HepG2 (cell line): ENCODE results near the gene SLC25A47. TPM values are rescaled to one million over a fixed set of nuclear protein-coding genes. Genes with fewer than 3 reads are reported as not detected.
A peak's percentile ranks its signal among the peaks of the same experiment; 100 is the strongest.

ENCODE experiments used
- BCL3 ChIP-seq: sonication (generic); formaldehyde crosslinking; IDR thresholded peaks from 2 replicates; pipeline ENCODE4 v1.5.1; 2020; ENCODE audit warnings: mild to moderate bottlenecking, missing genetic modification reagents, moderate library complexity
- DR1 ChIP-seq: sonication (generic); formaldehyde crosslinking; IDR thresholded peaks from 2 replicates; pipeline ENCODE4 v1.8.0; 2021; ENCODE audit warnings: mild to moderate bottlenecking, missing genetic modification reagents, inconsistent platforms
- HDAC2 ChIP-seq: sonication (generic); formaldehyde crosslinking; IDR thresholded peaks from 2 replicates; pipeline ENCODE4 v1.4.0; 2020; ENCODE audit warnings: missing genetic modification reagents
- HOXA5 ChIP-seq: sonication (generic); formaldehyde crosslinking; IDR thresholded peaks from 2 replicates; pipeline ENCODE4 v1.4.0; 2020; ENCODE audit warnings: missing genetic modification reagents
- HOXA9 ChIP-seq: sonication (generic); formaldehyde crosslinking; IDR thresholded peaks from 2 replicates; pipeline ENCODE4 v1.8.1; 2022; ENCODE audit warnings: missing genetic modification reagents, mild to moderate bottlenecking, moderate library complexity, borderline replicate concordance
- KLF15 ChIP-seq: sonication (generic); formaldehyde crosslinking; IDR thresholded peaks from 2 replicates; pipeline ENCODE4 v1.8.1; 2023; ENCODE audit warnings: borderline replicate concordance, mild to moderate bottlenecking, inconsistent platforms, missing genetic modification reagents, mixed read lengths
- LRRFIP1 ChIP-seq: sonication (generic); formaldehyde crosslinking; conservative IDR thresholded peaks from 2 replicates; pipeline ENCODE4 v1.4.0; 2020; ENCODE audit warnings: missing genetic modification reagents
- MLXIP ChIP-seq: sonication (generic); formaldehyde crosslinking; IDR thresholded peaks from 2 replicates; pipeline ENCODE4 v1.9.0; 2021; ENCODE audit warnings: missing genetic modification reagents, borderline replicate concordance
- NR2F1 ChIP-seq, 2 experiments: fragments of 450-650 bp in 1 of 2; formaldehyde crosslinking in 1 of 2; IDR thresholded peaks; 2 replicates each; pipeline versions ENCODE4 v1.5.0 to v1.6.1; 2016 to 2020; ENCODE audit warnings: mild to moderate bottlenecking in 1 of 2, missing compliant biosample characterization in 1 of 2, missing genetic modification reagents in 1 of 2, moderate library complexity in 1 of 2
- POLR2AphosphoS2 ChIP-seq: IDR thresholded peaks from 2 replicates; pipeline ENCODE4 v1.6.1; 2011; ENCODE audit warnings: low read depth, low read length, improper control_type of control experiment
- PRDM10 ChIP-seq: sonication (generic); formaldehyde crosslinking; IDR thresholded peaks from 2 replicates; pipeline ENCODE4 v1.4.0; 2020; ENCODE audit warnings: low read depth, missing genetic modification reagents
- RBM22 ChIP-seq: fragments of 200-400 bp; formaldehyde crosslinking; optimal IDR thresholded peaks from 2 replicates; pipeline ENCODE3; 2017; ENCODE audit warnings: mild to moderate bottlenecking, low read length, moderate library complexity
- ZNF296 ChIP-seq: sonication (generic); formaldehyde crosslinking; conservative IDR thresholded peaks from 2 replicates; pipeline ENCODE4 v1.5.0; 2020; ENCODE audit warnings: mild to moderate bottlenecking, missing genetic modification reagents
- ZNF484 ChIP-seq: sonication (generic); formaldehyde crosslinking; IDR thresholded peaks from 2 replicates; pipeline ENCODE4 v1.5.1; 2020; ENCODE audit warnings: mild to moderate bottlenecking, low read depth, missing genetic modification reagents, borderline replicate concordance
- ZNF740 ChIP-seq: sonication (generic); formaldehyde crosslinking; IDR thresholded peaks from 2 replicates; pipeline ENCODE4 v1.4.0; 2020; ENCODE audit warnings: missing genetic modification reagents
- ZSCAN12 ChIP-seq: sonication (generic); formaldehyde crosslinking; IDR thresholded peaks from 2 replicates; pipeline ENCODE4 v1.9.0; 2021; ENCODE audit warnings: mild to moderate bottlenecking, missing genetic modification reagents
- polyA plus RNA-seq, 8 experiments: library from polyadenylated mRNA; depleted of rRNA in 3 of 8; stranded (reverse) in 7 of 8; unstranded in 1 of 8; fragments of >200 nt; fragmentation: Illumina TruSeq in 4 of 8; extraction: Trizol in 4 of 8; gene quantifications; 2 replicates each; pipeline versions ENCODE4 v1.2.1 to v1.2.3, GENCODE V29; 2011 to 2016; ENCODE audit warnings: low read depth in 4 of 8, missing spikeins in 1 of 8, mixed read lengths in 1 of 8; ENCODE audit not compliant: insufficient read depth in 1 of 8
- total RNA-seq, 5 experiments: library from RNA; depleted of rRNA; stranded (reverse); fragments of >200 nt; fragmentation: Illumina TruSeq; extraction: Trizol; gene quantifications; 2 replicates each; pipeline ENCODE4 v1.2.3, GENCODE V29; 2016; ENCODE audit warnings: low read depth in 1 of 5

SLC25A47 gene
- total and polyA plus RNA-seq, 2 of the 13 experiments (the other 11 are each of a cell fraction or from before 2014, with no cell fraction given) = 1.0 to 1.7 TPM

- no peak for TF ChIP-seq PRDM10 (CRISPR knock-in tag)
- TF ChIP-seq ZSCAN12 (CRISPR knock-in tag) = 0 out of 2 replicates have a peak, but pooled peaks have one; percentile 54
- peak; percentile 51; the same call in 1 of the 2 replicates for TF ChIP-seq ZNF296 (CRISPR knock-in tag)
- 0 out of 2 replicates have a peak, but pooled peaks have one; percentile 77 for TF ChIP-seq ZNF484 (CRISPR knock-in tag)
- TF ChIP-seq HOXA9 (CRISPR knock-in tag) = no peak
- peak; percentile 78; the same call in 1 of the 2 replicates for TF ChIP-seq MLXIP
- TF ChIP-seq ZNF740 (CRISPR knock-in tag) = peak; percentile 98
- TF ChIP-seq RBM22 = peak; percentile 62
- TF ChIP-seq KLF15 (CRISPR knock-in tag) = peak; percentile 33; the same call in 1 of the 2 replicates
- TF ChIP-seq HOXA5 = peak; percentile 76
- TF ChIP-seq BCL3 (CRISPR knock-in tag) = no peak
- peak; percentile 52 for TF ChIP-seq DR1
- TF ChIP-seq LRRFIP1 (CRISPR knock-in tag) = no peak
- no peak for TF ChIP-seq POLR2AphosphoS2
- no peak for TF ChIP-seq NR2F1 (CRISPR knock-in tag; IDR thresholded peaks at IDR 0.05)
- no peak for TF ChIP-seq HDAC2 (CRISPR knock-in tag)
Measured at GRCh38 chr14:100285021-100285912, 37.9 kb upstream of the SLC25A47 start (continued).
